H9 (cell line): ENCODE results near the gene FBXL7. TPM values are rescaled to one million over a fixed set of nuclear protein-coding genes. Genes with fewer than 3 reads are reported as not detected.

Experiments used
- DNase-seq: peaks from one replicate; pipeline ENCODE4 v3.0.0-alpha.2; 2017
- H2AFZ ChIP-seq: one replicate; pipeline ENCODE4 v1.6.1; 2013; ENCODE audit warnings: mild to moderate bottlenecking, low read length, control low read depth, moderate library complexity
- H2AK5ac ChIP-seq: 2 replicates; pipeline ENCODE4 v1.6.1; 2013; ENCODE audit warnings: low read length, control low read depth, mixed read lengths; ENCODE audit not compliant: insufficient read length
- H2BK120ac ChIP-seq: one replicate; pipeline ENCODE4 v1.6.1; 2013; ENCODE audit warnings: low read depth, mild to moderate bottlenecking, low read length, control low read depth, inconsistent platforms; ENCODE audit not compliant: poor library complexity, severe bottlenecking
- H2BK12ac ChIP-seq: 2 replicates; pipeline ENCODE4 v1.6.1; 2013; ENCODE audit warnings: low read length, control low read depth, mixed read lengths, low read depth; ENCODE audit not compliant: insufficient read length
- H2BK15ac ChIP-seq: 2 replicates; pipeline ENCODE4 v1.6.1; 2013; ENCODE audit warnings: low read depth, low read length, control low read depth
- H2BK20ac ChIP-seq: one replicate; pipeline ENCODE4 v1.6.1; 2013; ENCODE audit warnings: low read depth, mild to moderate bottlenecking, low read length, control low read depth, inconsistent platforms; ENCODE audit not compliant: poor library complexity, severe bottlenecking
- H2BK5ac ChIP-seq: 2 replicates; pipeline ENCODE4 v1.6.1; 2013; ENCODE audit warnings: low read length, control low read depth, mixed read lengths; ENCODE audit not compliant: insufficient read length
- H3K14ac ChIP-seq: 2 replicates; pipeline ENCODE4 v1.6.1; 2013; ENCODE audit warnings: low read length, control low read depth; ENCODE audit not compliant: insufficient read depth
- H3K18ac ChIP-seq: 2 replicates; pipeline ENCODE4 v1.6.1; 2013; ENCODE audit warnings: low read depth, mild to moderate bottlenecking, mixed read lengths, low read length, control low read depth; ENCODE audit not compliant: insufficient read length
- H3K23ac ChIP-seq: 2 replicates; pipeline ENCODE4 v1.6.1; 2013; ENCODE audit warnings: low read length, control low read depth, mixed read lengths, low read depth; ENCODE audit not compliant: insufficient read length
- H3K23me2 ChIP-seq: 2 replicates; pipeline ENCODE4 v1.6.1; 2013; ENCODE audit warnings: low read depth, mild to moderate bottlenecking, mixed read lengths, low read length, control low read depth; ENCODE audit not compliant: insufficient read length, poor library complexity, severe bottlenecking
- H3K27ac ChIP-seq: 2 replicates; pipeline ENCODE4 v1.5.1; 2013; ENCODE audit warnings: low read length, control low read depth, mixed read lengths, low read depth; ENCODE audit not compliant: insufficient read length
- H3K27me3 ChIP-seq: 2 replicates; pipeline ENCODE4 v1.6.1; 2013; ENCODE audit warnings: low read length, control low read depth, inconsistent platforms; ENCODE audit not compliant: insufficient read depth
- H3K4ac ChIP-seq: 2 replicates; pipeline ENCODE4 v1.6.1; 2013; ENCODE audit warnings: low read depth, mild to moderate bottlenecking, control low read depth, inconsistent platforms, low read length, moderate library complexity
- H3K4me1 ChIP-seq: 2 replicates; pipeline ENCODE4 v1.6.1; 2013; ENCODE audit warnings: low read length, control low read depth, inconsistent platforms; ENCODE audit not compliant: insufficient read depth
- H3K4me2 ChIP-seq: 2 replicates; pipeline ENCODE4 v1.6.1; 2013; ENCODE audit warnings: low read length, control low read depth, mixed read lengths; ENCODE audit not compliant: insufficient read length, insufficient read depth
- H3K56ac ChIP-seq: 2 replicates; pipeline ENCODE4 v1.6.1; 2013; ENCODE audit warnings: low read depth, mild to moderate bottlenecking, mixed read lengths, low read length, control low read depth; ENCODE audit not compliant: insufficient read length
- H3K79me1 ChIP-seq: 2 replicates; pipeline ENCODE4 v1.6.1; 2013; ENCODE audit warnings: low read depth, mild to moderate bottlenecking, moderate library complexity, low read length, control low read depth, inconsistent platforms; ENCODE audit not compliant: insufficient read depth, poor library complexity, severe bottlenecking
- H3K79me2 ChIP-seq: 2 replicates; pipeline ENCODE4 v1.6.1; 2013; ENCODE audit warnings: low read length, control low read depth, inconsistent platforms; ENCODE audit not compliant: insufficient read depth
- H3K9ac ChIP-seq: 2 replicates; pipeline ENCODE4 v1.6.1; 2013; ENCODE audit warnings: low read length, control low read depth, mixed read lengths; ENCODE audit not compliant: insufficient read length; ENCODE audit errors: extremely low read depth
- H3K9me3 ChIP-seq: one replicate; pipeline ENCODE4 v1.6.1; 2013; ENCODE audit warnings: low read depth, low read length, inconsistent platforms; ENCODE audit not compliant: control insufficient read depth
- H3T11ph ChIP-seq: one replicate; pipeline ENCODE4 v1.6.1; 2013; ENCODE audit warnings: mild to moderate bottlenecking, low read length, control low read depth, inconsistent platforms
- H4K20me1 ChIP-seq: one replicate; pipeline ENCODE4 v1.6.1; 2013; ENCODE audit not compliant: control insufficient read depth, insufficient read length, insufficient read depth
- H4K5ac ChIP-seq: 2 replicates; pipeline ENCODE4 v1.6.1; 2013; ENCODE audit warnings: low read depth, mild to moderate bottlenecking, mixed read lengths, low read length, control low read depth; ENCODE audit not compliant: insufficient read length
- H4K8ac ChIP-seq: replicated peaks from 2 replicates; pipeline ENCODE4 v1.6.1; 2013; ENCODE audit warnings: low read length, control low read depth, mixed read lengths, low read depth; ENCODE audit not compliant: insufficient read length
- H4K91ac ChIP-seq: 2 replicates; pipeline ENCODE4 v1.6.1; 2013; ENCODE audit warnings: low read depth, mild to moderate bottlenecking, moderate library complexity, mixed read lengths, low read length, control low read depth; ENCODE audit not compliant: insufficient read length
- H3K27ac Mint-ChIP-seq, 3 experiments: 2 replicates in 2 of 3; 3 replicates in 1 of 3; pipeline ENCODE4 v1.8.0; 2020 to 2021; ENCODE audit warnings: mixed read lengths in 3 of 3, mild to moderate bottlenecking in 1 of 3, moderate library complexity in 1 of 3
- H3K27me3 Mint-ChIP-seq: 2 replicates; pipeline ENCODE4 v1.8.0; 2021; ENCODE audit warnings: low read depth, mild to moderate bottlenecking, moderate library complexity, mixed read lengths
- H3K36me3 Mint-ChIP-seq, 3 experiments: 2 replicates in 2 of 3; 3 replicates in 1 of 3; pipeline ENCODE4 v1.8.0; 2020 to 2021; ENCODE audit warnings: low read depth in 3 of 3, mixed read lengths in 3 of 3; ENCODE audit not compliant: insufficient read depth in 1 of 3
- H3K4me1 Mint-ChIP-seq, 2 experiments: 2 replicates each; pipeline ENCODE4 v1.8.0; 2020; ENCODE audit warnings: mixed read lengths in 2 of 2
- H3K4me3 Mint-ChIP-seq, 2 experiments: 2 replicates in 1 of 2; 3 replicates in 1 of 2; pipeline ENCODE4 v1.8.0; 2020 to 2021; ENCODE audit warnings: mild to moderate bottlenecking in 2 of 2, mixed read lengths in 2 of 2, moderate library complexity in 1 of 2
- H3K9me3 Mint-ChIP-seq, 2 experiments: 2 replicates in 1 of 2; 3 replicates in 1 of 2; pipeline ENCODE4 v1.8.0; 2020; ENCODE audit warnings: mild to moderate bottlenecking in 2 of 2, mixed read lengths in 2 of 2, moderate library complexity in 1 of 2
- WGBS: extraction: QIAGEN DNeasy Blood & Tissue Kit; methylation state at CpG from one replicate; pipeline ENCODE4 v1.1.7; 2013; ENCODE audit warnings: missing lambda C conversion rate, low lambda C conversion rate, mixed read lengths; ENCODE audit not compliant: insufficient read length; ENCODE audit errors: extremely low coverage; 5-methylcytosine and 5-hydroxymethylcytosine counted together
- total RNA-seq: library from RNA; stranded (reverse); gene quantifications from 2 replicates; pipeline ENCODE4 v1.2.1, GENCODE V29; 2021
- TF ChIP-seq, protein P1 (sequence below): fragments of 200-600 bp; sonication (generic); conservative IDR thresholded peaks from 3 replicates; pipeline ENCODE4 v1.8.0; 2021; ENCODE audit warnings: antibody characterized with exemption, mild to moderate bottlenecking

The FBXL7 gene
- total RNA-seq, 1 experiment from 2014 or later = 14.6 TPM

DNA sequence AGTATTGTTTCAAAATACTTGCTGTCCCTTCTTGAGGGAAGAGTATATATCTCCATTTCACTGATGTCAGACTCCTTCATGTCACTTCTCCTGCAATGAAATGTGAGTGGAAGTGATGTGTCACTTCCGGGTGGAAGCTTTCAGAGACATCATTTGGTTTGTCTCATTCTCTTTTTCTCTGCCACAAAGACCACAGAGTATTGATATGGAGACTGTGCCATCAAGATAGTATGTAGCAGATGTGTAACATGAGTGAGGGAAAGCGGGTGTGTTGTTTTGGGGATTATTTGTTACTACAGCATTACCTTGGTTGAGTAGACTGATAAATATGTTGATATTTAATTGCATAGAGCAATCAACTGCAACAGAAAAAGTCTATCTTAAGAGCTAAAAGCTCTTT is 169.8 kb downstream of the FBXL7 start:
- Mint-ChIP-seq H3K4me3 (no peak overlapping the region), H3K4me1 (peaks cover 25 to 26% of the 10 kb centered on the region in 2 experiments), H3K27ac (no peak overlapping the region), H3K36me3 (no peaks in the 10 kb centered on the region; a peak in 1 of 7 replicates), H3K27me3 (no peaks in the 10 kb centered on the region), H3K9me3 (peaks cover 0 to 4% of the 10 kb centered on the region in 2 experiments; a peak in 1 of 5 replicates)
- Histone ChIP-seq H3K23ac (no peak overlapping the region), H3K27ac (no peak overlapping the region), H3K79me2 (no peaks in the 10 kb centered on the region; the same call in 1 of the 2 replicates), H2AK5ac (no peak overlapping the region), H4K91ac (no peak overlapping the region), H4K5ac (no peak overlapping the region), H2BK20ac (no peak overlapping the region), H3K18ac (no peak overlapping the region), H3K9me3 (no peaks in the 10 kb centered on the region), H3K27me3 (no peaks in the 10 kb centered on the region), H3K14ac (no peak overlapping the region), H3K4ac (no peak overlapping the region), H3K9ac (no peak overlapping the region), H3K4me2 (no peak overlapping the region), H4K8ac (no peak overlapping the region), H3K79me1 (no peaks in the 10 kb centered on the region), H2BK120ac (no peak overlapping the region), H3T11ph (no peak overlapping the region), H2BK15ac (no peak overlapping the region), H3K4me1 (no peaks in the 10 kb centered on the region), H3K56ac (no peak overlapping the region), H3K23me2 (no peaks in the 10 kb centered on the region), H2BK5ac (no peak overlapping the region), H2BK12ac (no peak overlapping the region), H4K20me1 (no peaks in the 10 kb centered on the region), H2AFZ (no peak overlapping the region)
- WGBS = no CpG with 5 or more reads among the region's 2 CpGs
- TF ChIP-seq, protein P1, sequence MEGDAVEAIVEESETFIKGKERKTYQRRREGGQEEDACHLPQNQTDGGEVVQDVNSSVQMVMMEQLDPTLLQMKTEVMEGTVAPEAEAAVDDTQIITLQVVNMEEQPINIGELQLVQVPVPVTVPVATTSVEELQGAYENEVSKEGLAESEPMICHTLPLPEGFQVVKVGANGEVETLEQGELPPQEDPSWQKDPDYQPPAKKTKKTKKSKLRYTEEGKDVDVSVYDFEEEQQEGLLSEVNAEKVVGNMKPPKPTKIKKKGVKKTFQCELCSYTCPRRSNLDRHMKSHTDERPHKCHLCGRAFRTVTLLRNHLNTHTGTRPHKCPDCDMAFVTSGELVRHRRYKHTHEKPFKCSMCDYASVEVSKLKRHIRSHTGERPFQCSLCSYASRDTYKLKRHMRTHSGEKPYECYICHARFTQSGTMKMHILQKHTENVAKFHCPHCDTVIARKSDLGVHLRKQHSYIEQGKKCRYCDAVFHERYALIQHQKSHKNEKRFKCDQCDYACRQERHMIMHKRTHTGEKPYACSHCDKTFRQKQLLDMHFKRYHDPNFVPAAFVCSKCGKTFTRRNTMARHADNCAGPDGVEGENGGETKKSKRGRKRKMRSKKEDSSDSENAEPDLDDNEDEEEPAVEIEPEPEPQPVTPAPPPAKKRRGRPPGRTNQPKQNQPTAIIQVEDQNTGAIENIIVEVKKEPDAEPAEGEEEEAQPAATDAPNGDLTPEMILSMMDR = no peak
- no peak for DNase-seq
